Liver (tissue), 9 donors: Measurements from ENCODE around the gene IDE. TPM values are rescaled to one million over a fixed set of nuclear protein-coding genes. Genes with fewer than 3 reads are reported as not detected.

Experiments used
- DNase-seq: peaks from one replicate; pipeline ENCODE4 v3.0.0-alpha.2; 2017; ENCODE audit warnings: low spot score
- H3K27ac ChIP-seq, 2 donors: one replicate each; pipeline ENCODE4 v1.7.0; 2013; ENCODE audit warnings: inconsistent platforms in 2 of 2, low read length in 2 of 2, control low read depth in 1 of 2, low read depth in 1 of 2, mild to moderate bottlenecking in 1 of 2
- H3K27me3 ChIP-seq, 4 donors: one replicate each; pipeline versions ENCODE4 v1.6.1 to v1.7.0; 2013; ENCODE audit warnings: low read length in 3 of 4, inconsistent platforms in 1 of 4, mild to moderate bottlenecking in 1 of 4, moderate library complexity in 1 of 4; ENCODE audit not compliant: control insufficient read depth in 4 of 4, insufficient read depth in 4 of 4
- H3K36me3 ChIP-seq, 4 donors: one replicate each; pipeline versions ENCODE4 v1.6.1 to v1.7.0; 2013; ENCODE audit warnings: low read length in 3 of 4, mild to moderate bottlenecking in 3 of 4, low read depth in 1 of 4, moderate library complexity in 1 of 4; ENCODE audit not compliant: control insufficient read depth in 4 of 4, insufficient read depth in 3 of 4
- H3K4me1 ChIP-seq, 4 donors: one replicate each; pipeline versions ENCODE4 v1.6.1 to v1.7.0; 2013; ENCODE audit warnings: low read length in 3 of 4, mild to moderate bottlenecking in 3 of 4, moderate library complexity in 1 of 4; ENCODE audit not compliant: control insufficient read depth in 4 of 4, insufficient read depth in 4 of 4
- H3K4me3 ChIP-seq, 3 donors: one replicate each; pipeline versions ENCODE4 v1.6.1 to v1.7.0; 2013; ENCODE audit warnings: low read length in 3 of 3, control low read depth in 1 of 3, low read depth in 1 of 3, mild to moderate bottlenecking in 1 of 3
- H3K9ac ChIP-seq, 2 donors: one replicate each; pipeline ENCODE4 v1.7.0; 2013; ENCODE audit warnings: low read length in 2 of 2, mild to moderate bottlenecking in 2 of 2, moderate library complexity in 2 of 2, control low read depth in 1 of 2, low read depth in 1 of 2
- H3K9me3 ChIP-seq, 4 donors: one replicate each; pipeline versions ENCODE4 v1.6.1 to v1.7.0; 2013; ENCODE audit warnings: low read length in 3 of 4; ENCODE audit not compliant: control insufficient read depth in 4 of 4
- ATF3 ChIP-seq: IDR thresholded peaks from 2 replicates; pipeline ENCODE4 v1.6.1; 2016; ENCODE audit warnings: antibody characterized with exemption
- CTCF ChIP-seq: fragments of 150-350 bp; IDR thresholded peaks from 2 replicates; pipeline ENCODE4 v1.5.1; 2017; ENCODE audit warnings: improper control_type of control experiment, low read depth, low read length; ENCODE audit not compliant: missing input control
- EGR1 ChIP-seq, 2 donors: IDR thresholded peaks; 2 replicates each; pipeline ENCODE4 v1.6.1; 2016 to 2018; ENCODE audit warnings: antibody characterized with exemption in 2 of 2, low read depth in 2 of 2
- FOXA1 ChIP-seq: IDR thresholded peaks from 2 replicates; pipeline ENCODE4 v1.6.1; 2016; ENCODE audit warnings: antibody characterized with exemption
- FOXA2 ChIP-seq: IDR thresholded peaks from 2 replicates; pipeline ENCODE4 v1.6.1; 2016; ENCODE audit warnings: antibody characterized with exemption
- GABPA ChIP-seq, 2 donors: IDR thresholded peaks in 1 of 2; conservative IDR thresholded peaks in 1 of 2; 2 replicates each; pipeline ENCODE4 v1.6.1; 2016; ENCODE audit warnings: antibody characterized with exemption in 2 of 2, mild to moderate bottlenecking in 1 of 2, moderate library complexity in 1 of 2
- HNF4A ChIP-seq, 2 donors: conservative IDR thresholded peaks; 2 replicates each; pipeline ENCODE4 v1.6.1; 2016; ENCODE audit warnings: antibody characterized with exemption in 2 of 2, mild to moderate bottlenecking in 2 of 2
- HNF4G ChIP-seq: IDR thresholded peaks from 2 replicates; pipeline ENCODE4 v1.6.1; 2016; ENCODE audit warnings: antibody characterized with exemption
- JUND ChIP-seq, 2 donors: IDR thresholded peaks; 2 replicates each; pipeline ENCODE4 v1.6.1; 2016; ENCODE audit warnings: antibody characterized with exemption in 2 of 2
- MAX ChIP-seq: IDR thresholded peaks from 2 replicates; pipeline ENCODE4 v1.6.1; 2016; ENCODE audit warnings: antibody characterized with exemption
- NR2F2 ChIP-seq: IDR thresholded peaks from 2 replicates; pipeline ENCODE4 v1.6.1; 2016; ENCODE audit warnings: antibody characterized with exemption
- RAD21 ChIP-seq, 2 donors: IDR thresholded peaks; 2 replicates each; pipeline ENCODE4 v1.6.1; 2016; ENCODE audit warnings: antibody characterized with exemption in 2 of 2, mild to moderate bottlenecking in 2 of 2
- REST ChIP-seq: IDR thresholded peaks from 2 replicates; pipeline ENCODE4 v1.6.1; 2016; ENCODE audit warnings: antibody characterized with exemption, mild to moderate bottlenecking
- RXRA ChIP-seq, 2 donors: IDR thresholded peaks; 2 replicates each; pipeline ENCODE4 v1.6.1; 2017 to 2018; ENCODE audit warnings: antibody characterized with exemption in 2 of 2, mild to moderate bottlenecking in 1 of 2
- SP1 ChIP-seq: IDR thresholded peaks from 2 replicates; pipeline ENCODE4 v1.6.1; 2018; ENCODE audit warnings: antibody characterized with exemption, mild to moderate bottlenecking
- YY1 ChIP-seq: IDR thresholded peaks from 2 replicates; pipeline ENCODE4 v1.6.1; 2016; ENCODE audit warnings: antibody characterized with exemption, mild to moderate bottlenecking
- ZBTB33 ChIP-seq: IDR thresholded peaks from 2 replicates; pipeline ENCODE4 v1.6.1; 2016; ENCODE audit warnings: antibody characterized with exemption
- WGBS: extraction: QIAGEN DNeasy Blood & Tissue Kit; methylation state at CpG from one replicate; pipeline ENCODE4 v1.1.7; 2013; 5-methylcytosine and 5-hydroxymethylcytosine counted together
- polyA plus RNA-seq, 2 donors: library from polyadenylated mRNA; stranded (reverse) in 1 of 2; unstranded in 1 of 2; fragments of 200-250 nt in 1 of 2; fragments of >200 nt in 1 of 2; fragmentation: Nextera tagmentation in 1 of 2; extraction: Ambion mirVana in 1 of 2; gene quantifications; one replicate each; pipeline versions ENCODE4 v1.2.1 to v1.2.3, GENCODE V29; 2013 to 2015
- total RNA-seq, 2 donors: library from RNA; depleted of rRNA; stranded (reverse); fragments of >200 nt; gene quantifications; one replicate each; pipeline ENCODE4 v1.2.3, GENCODE V29; 2014
- donor health status: healthy.
- donor health status: healthy.
- donor health status: healthy.
- donor health status: healthy.
- donor health status: healthy.

Gene IDE
- total and polyA plus RNA-seq, 4 donors: 9.4 to 31.3 (median 15.3) TPM

- no peak overlapping the region for H3K27ac ChIP-seq
- no peak for DNase-seq
- H3K4me3 ChIP-seq: no peak overlapping the region
- H3K4me1 ChIP-seq: peaks cover 2 to 6% (median 4%) of the 10 kb centered on the region in 4 donors
- no peak for TF ChIP-seq CTCF
- no peak for TF ChIP-seq RXRA (IDR thresholded peaks at IDR 0.05)
- no peak for TF ChIP-seq SP1
- TF ChIP-seq ZBTB33: no peak
- no peak for TF ChIP-seq FOXA1
- TF ChIP-seq HNF4A (conservative IDR thresholded peaks at IDR 0.05): no peak
- no peak for TF ChIP-seq JUND (IDR thresholded peaks at IDR 0.05)
- TF ChIP-seq NR2F2: no peak
- TF ChIP-seq YY1: no peak
- TF ChIP-seq MAX: no peak
- TF ChIP-seq FOXA2: no peak
- TF ChIP-seq RAD21 (IDR thresholded peaks at IDR 0.05): no peak
- TF ChIP-seq GABPA (IDR thresholded peaks at IDR 0.05 in 1 of 2, conservative IDR thresholded peaks at IDR 0.05 in 1 of 2): no peak
- WGBS: 91% methylated on average over 7 of the region's 7 CpGs
- peaks cover 0 to 3% (median 0%) of the 10 kb centered on the region in 4 donors for H3K9me3 ChIP-seq
- H3K27me3 ChIP-seq: peaks cover 0 to 5% (median 1%) of the 10 kb centered on the region in 4 donors
- no peak overlapping the region for H3K9ac ChIP-seq
- H3K36me3 ChIP-seq: no peaks in the 10 kb centered on the region
Observed at GRCh38 chr10:92418891-92419290, 155.0 kb downstream of the IDE start.

GRCh38 chr10:92418221-92418620 is 155.7 kb downstream of the IDE start:
- TF ChIP-seq FOXA1 (no peak), MAX (no peak), GABPA (IDR thresholded peaks at IDR 0.05 in 1 of 2, conservative IDR thresholded peaks at IDR 0.05 in 1 of 2) (no peak), CTCF (no peak), ATF3 (no peak), RAD21 (IDR thresholded peaks at IDR 0.05) (no peak), FOXA2 (no peak), SP1 (no peak), HNF4G (no peak), REST (no peak), YY1 (no peak), HNF4A (conservative IDR thresholded peaks at IDR 0.05) (no peak), EGR1 (IDR thresholded peaks at IDR 0.05; ENCODE audit: low read depth in 2 of 2) (no peak), JUND (IDR thresholded peaks at IDR 0.05) (no peak), RXRA (IDR thresholded peaks at IDR 0.05) (no peak)
- WGBS: 96% methylated on average over 2 of the region's 2 CpGs
- Histone ChIP-seq H3K9me3 (peaks cover 0 to 3% (median 0%) of the 10 kb centered on the region in 4 donors), H3K27me3 (peaks cover 0 to 5% (median 1%) of the 10 kb centered on the region in 4 donors), H3K4me1 (peaks cover 2 to 6% (median 4%) of the 10 kb centered on the region in 4 donors), H3K27ac (no peak overlapping the region), H3K9ac (no peak overlapping the region), H3K4me3 (no peak overlapping the region), H3K36me3 (no peaks in the 10 kb centered on the region)
- DNase-seq: no peak
